NCI-H748 (cell line): ENCODE results near the gene KIF20A.
A peak's percentile ranks its signal among the peaks of the same experiment; 100 is the strongest.
"Not testable (repeated sequence)": the region's sequence is repeated elsewhere in the genome, so short reads cannot be mapped to it uniquely, and the experiment has no call there.

ENCODE experiments used
- DNase-seq: peaks from one replicate; lab custom pipeline; 2025; ENCODE audit not compliant: unreplicated experiment; lab: John Stamatoyannopoulos, UW

Gene KIF20A

GRCh38 chr5:138178516-138179276 is at the start of gene KIF20A, which contains the start of gene BRD8:
TSS of gene KIF20A (plus strand) at chr5:138179112. CDS start at chr5:138179681, 569 bp downstream.
TSS of gene BRD8 (minus strand) at chr5:138178630. CDS start at chr5:138178614, 16 bp downstream.
- DNase-seq = peak; percentile 98

DNA sequence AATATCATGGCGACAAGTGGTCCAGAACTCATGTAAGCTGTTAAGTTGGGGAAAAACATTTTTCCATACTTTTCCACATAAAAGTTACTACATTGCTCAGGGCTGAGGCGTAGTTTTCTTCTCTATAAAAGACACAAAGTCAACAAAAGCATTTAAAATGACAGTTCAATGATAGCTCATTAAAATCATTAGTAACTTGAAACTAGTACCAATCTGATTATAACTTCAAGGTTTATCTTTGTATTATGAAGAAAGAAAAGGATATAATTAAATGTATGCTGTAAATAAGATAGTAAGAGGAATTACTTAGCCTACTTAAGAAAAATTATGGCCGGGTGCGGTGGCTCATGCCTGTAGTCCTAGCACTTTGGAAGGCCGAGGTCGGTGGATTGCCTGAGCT is 49.6 kb upstream of the KIF20A start:
- no peak for DNase-seq

DNA sequence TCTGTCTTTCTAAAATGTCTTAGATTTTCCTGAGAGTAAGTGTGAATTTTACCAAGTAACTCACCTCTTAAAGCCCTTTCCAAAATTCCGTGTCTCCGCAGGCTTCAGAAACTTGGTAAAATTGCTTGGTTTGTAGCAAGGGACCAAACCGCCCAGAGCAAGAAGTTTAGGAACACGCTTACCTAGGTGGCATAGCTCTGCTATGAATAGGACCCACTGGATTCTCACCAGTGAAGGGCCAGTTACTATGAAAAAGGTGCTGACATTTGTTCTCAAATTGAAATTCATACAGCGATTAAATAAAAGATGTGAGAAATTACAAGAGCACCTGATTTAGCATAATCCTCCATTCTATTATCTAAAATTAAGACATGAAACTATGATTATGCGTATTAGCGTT is 46.4 kb upstream of the KIF20A start:
- peak; percentile 12 for DNase-seq

DNA sequence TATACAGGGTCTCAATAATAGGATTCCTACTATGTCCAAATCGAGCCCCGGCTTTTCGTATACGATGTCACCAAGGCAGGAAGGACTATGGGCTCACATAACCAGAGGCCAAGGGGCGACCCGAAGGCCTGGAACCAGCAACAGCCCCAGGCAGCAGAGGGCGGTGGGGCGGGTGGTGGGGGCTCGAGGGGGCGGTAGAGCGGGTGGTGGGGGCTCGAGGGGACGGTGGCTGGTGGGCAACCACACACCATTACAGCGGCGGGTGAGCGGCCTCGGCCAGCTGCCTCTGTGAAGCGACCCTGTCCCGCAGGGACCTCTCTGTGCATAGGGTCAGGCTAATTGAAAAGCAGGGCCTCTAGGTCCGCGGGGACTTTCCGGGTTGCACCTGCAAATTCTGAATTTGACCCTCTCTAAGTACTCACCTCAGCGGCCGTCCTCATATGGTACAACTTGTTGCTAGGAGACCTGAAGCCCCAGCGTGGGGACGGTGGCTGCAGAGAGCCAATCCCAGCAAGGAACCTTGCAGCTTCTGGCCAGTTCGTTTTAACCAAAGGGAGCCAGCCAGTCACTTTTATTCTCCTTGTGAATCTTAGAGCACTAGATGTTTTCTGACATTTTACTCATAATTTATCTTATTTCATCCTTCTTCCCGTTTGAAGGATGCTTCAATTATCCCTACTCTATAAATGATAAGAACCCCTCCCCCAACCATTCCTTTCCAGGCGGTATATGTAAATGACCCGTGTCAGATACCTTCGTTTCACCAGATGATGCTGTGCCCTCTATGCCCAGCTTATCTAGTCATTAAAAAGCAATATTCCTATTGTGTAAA is 39.7 kb upstream of the KIF20A start, which contains the start of gene NME5:
Gene NME5 (minus strand): TSS at position 480 of the 832 bp plus-strand sequence. CDS start 648 bp downstream, outside the sequence.
- DNase-seq = peak; percentile 93

- no peak for DNase-seq
These were observed 39.2 kb upstream of the KIF20A start for GRCh38 chr5:138139781-138140090.

DNA sequence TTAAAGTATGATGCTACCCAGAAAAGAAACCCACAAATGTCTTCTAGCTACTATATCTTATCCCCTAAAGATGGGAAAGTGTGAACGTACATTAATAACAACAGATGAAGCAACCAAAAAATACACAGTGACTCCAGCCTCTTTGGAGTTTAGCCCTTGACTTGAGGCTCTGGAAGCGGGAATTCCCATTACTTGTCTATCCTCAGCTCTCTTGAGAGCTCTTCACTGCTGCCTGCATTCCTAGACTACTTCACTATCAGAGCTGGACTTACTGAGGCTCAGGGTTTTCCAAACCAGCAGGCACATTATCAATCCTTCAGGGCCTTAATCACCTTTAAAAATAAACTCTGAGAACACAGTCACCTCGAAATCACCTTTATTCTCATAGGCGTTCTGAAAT is 38.6 kb upstream of the KIF20A start:
- no peak for DNase-seq

GRCh38 chr5:138141734-138142133 is 37.2 kb upstream of the KIF20A start:
- DNase-seq = no peak

DNA sequence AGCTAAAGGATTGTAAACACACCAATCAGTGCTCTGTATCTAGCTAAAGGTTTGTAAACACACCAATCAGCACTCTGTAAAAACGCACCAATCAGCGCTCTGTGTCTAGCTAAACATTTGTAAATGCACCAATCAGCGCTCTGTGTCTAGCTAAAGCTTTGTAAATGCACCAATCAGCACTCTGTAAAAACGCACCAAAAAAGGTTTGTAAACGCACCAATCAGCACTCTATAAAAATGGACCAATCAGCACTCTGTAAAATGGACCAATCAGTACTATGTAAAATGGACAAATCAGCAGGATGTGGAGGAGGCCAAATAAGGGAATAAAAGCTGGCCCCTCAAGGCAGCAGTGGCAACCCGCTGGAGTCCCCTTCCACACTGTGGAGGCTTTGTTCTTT is 35.3 kb upstream of the KIF20A start:
- not testable (repeated sequence) for DNase-seq

DNA sequence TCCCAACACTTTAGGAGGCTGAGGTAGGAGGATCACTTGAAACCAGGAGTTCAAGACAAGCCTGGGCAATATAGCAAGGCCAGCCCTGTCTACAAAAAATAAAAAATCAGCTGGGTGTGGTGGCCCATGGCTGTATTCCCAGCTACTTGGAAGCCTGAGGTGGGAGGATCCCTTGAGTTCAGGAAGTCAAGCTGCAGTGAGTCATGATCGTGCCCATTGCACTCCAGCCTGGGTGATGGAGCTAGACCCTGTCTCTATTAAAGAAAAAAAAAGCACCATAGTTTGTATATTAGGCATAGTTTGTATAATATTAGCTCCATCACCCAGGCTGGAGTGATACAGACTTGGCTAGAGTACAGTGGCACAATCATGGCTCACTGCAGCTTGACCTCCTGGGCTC is 30.1 kb upstream of the KIF20A start:
- DNase-seq = no peak

- no peak for DNase-seq
These were observed 29.4 kb upstream of the KIF20A start for GRCh38 chr5:138149530-138149929.

- DNase-seq = not testable (repeated sequence)
These were observed 22.9 kb upstream of the KIF20A start for GRCh38 chr5:138155977-138156376.

- DNase-seq = no peak
These were observed 21.3 kb upstream of the KIF20A start for GRCh38 chr5:138157626-138158025.

DNA sequence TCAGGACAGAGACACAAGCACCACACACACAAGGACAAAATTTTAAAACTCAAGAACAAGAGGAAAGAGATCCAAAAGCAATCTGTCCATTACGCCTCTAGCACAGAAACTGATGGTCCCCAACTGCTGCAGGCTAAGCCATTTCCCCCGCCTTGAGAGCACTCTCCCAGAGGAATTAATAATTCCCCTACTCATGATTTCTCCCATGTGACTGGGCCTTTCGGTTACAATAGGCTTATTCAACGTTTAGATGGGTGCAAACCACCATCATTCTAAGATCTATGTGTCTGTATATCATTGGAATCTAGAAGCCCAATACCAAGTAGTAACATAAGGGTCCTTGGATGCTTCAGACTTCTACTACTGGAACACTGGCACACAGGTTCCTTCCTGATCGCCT is 19.2 kb upstream of the KIF20A start:
- DNase-seq = no peak

GRCh38 chr5:138160706-138161105 is 18.2 kb upstream of the KIF20A start:
- no peak for DNase-seq

- DNase-seq = no peak
These were observed 15.2 kb upstream of the KIF20A start for GRCh38 chr5:138163721-138164120.

- no peak for DNase-seq
These were observed 9.8 kb upstream of the KIF20A start for GRCh38 chr5:138169124-138169523.

DNA sequence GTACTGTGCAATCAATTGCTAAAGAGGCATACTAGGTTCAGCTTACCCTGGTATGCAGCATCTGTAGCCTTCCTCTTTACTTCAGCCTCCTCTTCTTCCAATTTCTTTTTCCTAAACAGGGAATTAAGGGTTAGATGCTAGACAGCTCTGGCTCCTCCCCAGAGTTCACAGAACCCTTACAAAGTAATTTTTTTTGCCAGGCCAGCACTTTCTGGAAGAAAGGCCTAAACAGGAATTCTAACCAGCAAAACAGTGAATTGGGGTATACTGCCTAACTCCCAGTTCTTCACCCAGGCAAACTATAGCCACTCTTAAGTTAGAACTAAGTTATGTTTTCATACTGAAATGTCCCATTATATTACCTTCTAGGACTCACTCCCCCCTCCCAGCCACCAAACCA is 8.6 kb upstream of the KIF20A start:
- no peak for DNase-seq

DNA sequence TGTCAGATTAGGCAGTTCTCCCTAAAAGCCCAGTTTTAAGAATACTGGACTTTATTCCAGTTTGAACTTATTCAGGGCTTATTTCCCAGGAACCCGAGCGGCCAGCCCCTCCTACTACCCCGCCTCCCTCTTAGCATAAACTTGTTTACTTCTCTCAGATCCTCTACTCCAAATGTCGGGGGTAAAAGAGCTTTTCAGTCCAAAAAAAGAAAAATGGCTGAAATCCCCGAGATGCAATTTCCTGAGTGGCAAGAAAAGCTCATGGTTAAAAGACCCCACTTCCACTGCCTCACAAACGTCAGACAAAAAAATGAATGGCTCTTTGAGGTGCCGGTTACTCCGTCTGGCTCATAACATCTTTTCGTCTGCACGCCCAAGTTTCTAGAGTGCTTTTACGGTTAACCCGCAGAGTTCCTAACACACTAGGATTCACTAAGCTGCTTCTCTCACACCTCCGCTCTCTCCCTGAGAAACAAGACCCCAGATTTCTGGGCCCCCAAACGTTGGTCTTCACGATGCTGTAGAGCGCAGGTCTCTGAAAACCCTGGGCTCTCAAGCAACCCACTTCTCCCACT is 884 bp upstream of the KIF20A start:
- peak; percentile 44 for DNase-seq

GRCh38 chr5:138179277-138179857 is 455 bp downstream of the KIF20A start:
- peak; percentile 37 for DNase-seq

GRCh38 chr5:138180183-138180782 is 1.4 kb downstream of the KIF20A start:
- peak; percentile 79 for DNase-seq

DNA sequence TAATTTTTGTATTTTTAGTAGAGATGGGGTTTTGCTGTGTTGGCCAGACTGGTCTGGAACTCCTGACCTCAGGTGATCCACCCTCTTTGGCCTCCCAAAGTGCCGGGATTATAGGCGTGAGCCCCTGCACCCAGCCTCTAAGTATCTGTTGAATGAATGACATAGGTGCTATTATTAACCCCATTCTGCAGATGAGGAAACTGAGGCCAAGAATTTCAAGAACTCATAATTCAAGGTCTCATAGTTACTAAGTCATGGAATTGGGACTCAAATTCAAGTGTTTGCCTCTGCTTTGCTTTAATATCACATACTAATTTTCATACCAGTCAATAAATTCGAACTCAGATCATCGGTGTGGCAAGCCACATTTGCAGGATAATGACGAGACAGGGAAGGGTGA is 1.9 kb downstream of the KIF20A start:
- DNase-seq = no peak
